ENCODE results near the gene AMD1. TPM values are rescaled to one million over a fixed set of nuclear protein-coding genes. Genes with fewer than 3 reads are reported as not detected.

AMD1 gene
- total RNA-seq, 2 donors from 2014 or later: 49.5 to 120 TPM

DNA sequence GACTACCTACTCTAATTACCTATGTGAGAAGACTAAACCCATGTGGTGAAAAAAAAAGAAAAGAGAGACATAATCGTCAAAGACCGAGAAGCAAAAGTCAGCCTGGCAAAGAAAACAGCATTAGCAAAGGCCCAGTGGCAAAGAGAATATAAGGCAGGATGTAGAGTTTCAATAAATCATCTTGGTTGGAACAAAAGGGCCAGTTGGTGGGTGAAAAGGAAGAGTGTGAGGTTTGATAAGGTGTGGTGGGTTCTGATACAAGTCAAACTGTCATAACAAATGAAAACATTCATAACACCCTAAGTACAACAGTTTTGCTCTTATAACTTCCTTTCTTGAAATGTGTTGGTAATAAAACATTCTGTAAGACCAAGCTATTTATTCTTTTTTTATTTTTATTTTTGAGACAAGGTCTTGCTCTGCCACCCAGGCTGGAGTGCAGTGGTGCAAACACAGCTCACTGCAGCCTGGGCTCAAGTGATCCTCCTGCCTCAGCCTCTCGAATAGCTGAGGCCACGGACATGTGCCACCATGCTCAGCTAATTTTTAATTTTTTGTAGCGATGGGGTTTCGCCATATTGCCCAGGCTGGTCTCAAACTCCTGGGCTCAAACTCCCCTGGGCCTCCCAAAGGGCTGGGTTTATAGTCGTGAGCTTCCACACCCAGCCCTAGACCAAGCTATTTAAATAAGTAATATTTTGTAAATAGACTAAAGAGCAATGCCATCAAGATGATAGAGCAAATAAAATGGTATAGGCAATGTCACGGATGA, 65.0 kb downstream of the AMD1 start:
- H3K4me3 ChIP-seq: no peak overlapping the region
- TF ChIP-seq, protein P1, sequence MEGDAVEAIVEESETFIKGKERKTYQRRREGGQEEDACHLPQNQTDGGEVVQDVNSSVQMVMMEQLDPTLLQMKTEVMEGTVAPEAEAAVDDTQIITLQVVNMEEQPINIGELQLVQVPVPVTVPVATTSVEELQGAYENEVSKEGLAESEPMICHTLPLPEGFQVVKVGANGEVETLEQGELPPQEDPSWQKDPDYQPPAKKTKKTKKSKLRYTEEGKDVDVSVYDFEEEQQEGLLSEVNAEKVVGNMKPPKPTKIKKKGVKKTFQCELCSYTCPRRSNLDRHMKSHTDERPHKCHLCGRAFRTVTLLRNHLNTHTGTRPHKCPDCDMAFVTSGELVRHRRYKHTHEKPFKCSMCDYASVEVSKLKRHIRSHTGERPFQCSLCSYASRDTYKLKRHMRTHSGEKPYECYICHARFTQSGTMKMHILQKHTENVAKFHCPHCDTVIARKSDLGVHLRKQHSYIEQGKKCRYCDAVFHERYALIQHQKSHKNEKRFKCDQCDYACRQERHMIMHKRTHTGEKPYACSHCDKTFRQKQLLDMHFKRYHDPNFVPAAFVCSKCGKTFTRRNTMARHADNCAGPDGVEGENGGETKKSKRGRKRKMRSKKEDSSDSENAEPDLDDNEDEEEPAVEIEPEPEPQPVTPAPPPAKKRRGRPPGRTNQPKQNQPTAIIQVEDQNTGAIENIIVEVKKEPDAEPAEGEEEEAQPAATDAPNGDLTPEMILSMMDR (IDR thresholded peaks at IDR 0.05): no peak
- no peaks in the 10 kb centered on the region for H3K27me3 ChIP-seq (replicated peaks; ENCODE audit: insufficient read depth)
- H3K9me3 ChIP-seq: no peaks in the 10 kb centered on the region
- ATAC-seq (ENCODE audit: insufficient number of reproducible peaks, low FRiP score, low read depth) (no peak), DNase-seq (ENCODE audit: low spot score) (no peak)
- no peaks in the 10 kb centered on the region for H3K4me1 ChIP-seq (ENCODE audit: control insufficient read depth in 1 of 2, low read depth in 2 of 2)
- H3K36me3 ChIP-seq: no peaks in the 10 kb centered on the region
- no peak overlapping the region for H3K27ac ChIP-seq

DNA sequence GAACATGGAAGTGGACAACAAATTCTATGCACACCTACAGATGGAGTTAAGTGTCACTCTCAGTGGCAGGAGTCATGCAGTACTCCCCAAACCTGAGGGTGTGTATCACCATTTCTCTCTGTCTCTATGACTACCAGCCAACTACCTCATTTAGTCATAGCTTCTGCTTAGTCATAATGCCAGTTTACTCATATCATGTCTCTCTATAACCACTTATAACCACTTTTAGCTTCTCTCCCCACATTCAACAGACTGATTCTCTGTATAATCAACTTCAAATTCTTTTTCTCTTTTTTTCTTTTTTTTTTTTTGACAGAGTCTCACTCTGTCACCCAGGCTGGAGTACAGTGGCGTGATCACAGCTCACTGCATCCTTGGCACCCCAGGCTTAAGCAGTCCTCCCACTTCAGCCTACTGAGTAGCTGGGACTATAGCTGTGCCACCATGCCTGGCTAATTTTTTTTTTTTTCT, 70.1 kb downstream of the AMD1 start:
- ATAC-seq (ENCODE audit: insufficient number of reproducible peaks, low FRiP score, low read depth) (no peak), DNase-seq (ENCODE audit: low spot score) (no peak)
- H3K27ac ChIP-seq: no peak overlapping the region
- H3K9me3 ChIP-seq: no peaks in the 10 kb centered on the region
- TF ChIP-seq, protein P1 (IDR thresholded peaks at IDR 0.05): no peak
- no peaks in the 10 kb centered on the region for H3K36me3 ChIP-seq
- no peaks in the 10 kb centered on the region for H3K4me1 ChIP-seq (ENCODE audit: control insufficient read depth in 1 of 2, low read depth in 2 of 2)
- no peaks in the 10 kb centered on the region for H3K27me3 ChIP-seq (replicated peaks; ENCODE audit: insufficient read depth)
- H3K4me3 ChIP-seq: no peak overlapping the region

Other genes starting within 250 kb of the AMD1 start
- 10 to 100 TPM in 1 of 2 donors, 1 to 10 TPM in 1; 8.7 to 14.3 TPM for gene CDK19, start 59.3 kb upstream of the AMD1 start, total RNA-seq
- 10 to 100 TPM; 18.0 to 30.3 TPM for gene GTF3C6, start 83.9 kb downstream of the AMD1 start, total RNA-seq
- 10 to 100 TPM; 13.9 to 37.0 TPM for gene RPF2, start 107.3 kb downstream of the AMD1 start, total RNA-seq
- gene SLC16A10, start 212.7 kb downstream of the AMD1 start, total RNA-seq: 10 to 100 TPM; 24.4 to 32.4 TPM

Data from thoracic aorta (tissue), 2 donors.